Natural killer cell (primary cell): ENCODE measurements around the gene DICER1. TPM values are rescaled to one million over a fixed set of nuclear protein-coding genes. Genes with fewer than 3 reads are reported as not detected.

Source experiments
- ATAC-seq, 3 donors: fragments of 150-1000 bp in 2 of 3; fragments of 200-7000 bp in 1 of 3; cut with Tn5 transposase; 1 replicate in 1 of 3; 2 replicates in 2 of 3; pipeline ENCODE4 v1.10.0; 2021; ENCODE audit warnings: mild to moderate bottlenecking in 2 of 3, moderate library complexity in 2 of 3
- DNase-seq, 2 donors: peaks; one replicate each; pipeline versions ENCODE4 v3.0.0 to v3.0.0-alpha.2; 2013 to 2021; ENCODE audit warnings: mixed read lengths in 1 of 2
- H3K27ac ChIP-seq: one replicate; pipeline ENCODE4 v1.5.1; 2013; ENCODE audit warnings: mild to moderate bottlenecking, low read length
- H3K27me3 ChIP-seq: one replicate; pipeline ENCODE4 v1.6.1; 2013; ENCODE audit warnings: low read length; ENCODE audit not compliant: control insufficient read depth, insufficient read depth
- H3K36me3 ChIP-seq: one replicate; pipeline ENCODE4 v1.6.1; 2013; ENCODE audit warnings: low read length; ENCODE audit not compliant: control insufficient read depth, insufficient read depth
- H3K4me1 ChIP-seq: one replicate; pipeline ENCODE4 v1.6.1; 2013; ENCODE audit warnings: low read length; ENCODE audit not compliant: control insufficient read depth, insufficient read depth
- H3K4me3 ChIP-seq: one replicate; pipeline ENCODE4 v1.5.1; 2013; ENCODE audit warnings: low read length
- H3K9me3 ChIP-seq: one replicate; pipeline ENCODE4 v1.6.1; 2013; ENCODE audit warnings: low read length; ENCODE audit not compliant: control insufficient read depth, insufficient read depth
- H3K27ac Mint-ChIP-seq, 2 donors: one replicate each; pipeline ENCODE4 v1.8.0; 2022; ENCODE audit warnings: mild to moderate bottlenecking in 2 of 2, mixed read lengths in 2 of 2, moderate library complexity in 1 of 2
- H3K27me3 Mint-ChIP-seq, 2 donors: one replicate each; pipeline ENCODE4 v1.8.0; 2022; ENCODE audit warnings: low read depth in 2 of 2, mixed read lengths in 2 of 2
- H3K36me3 Mint-ChIP-seq: one replicate; pipeline ENCODE4 v1.8.0; 2022; ENCODE audit warnings: mixed read lengths
- H3K4me1 Mint-ChIP-seq, 2 donors: one replicate each; pipeline ENCODE4 v1.8.0; 2022; ENCODE audit warnings: mixed read lengths in 2 of 2
- H3K4me3 Mint-ChIP-seq: one replicate; pipeline ENCODE4 v1.8.0; 2022; ENCODE audit warnings: mild to moderate bottlenecking, moderate library complexity, mixed read lengths
- H3K9me3 Mint-ChIP-seq, 2 donors: one replicate each; pipeline ENCODE4 v1.8.0; 2022; ENCODE audit warnings: mixed read lengths in 2 of 2
- WGBS: methylation state at CpG from one replicate; pipeline ENCODE4 v1.1.7; 2013; ENCODE audit warnings: missing lambda C conversion rate; ENCODE audit not compliant: insufficient coverage; 5-methylcytosine and 5-hydroxymethylcytosine counted together
- intact Hi-C: fragments of 100-400 bp; cut with micrococcal nuclease; formaldehyde crosslinking; loops from one replicate; pipeline ENCODE4 v1.14.2; 2022
- total RNA-seq, 4 donors: library from RNA; stranded (reverse); fragments of 120-200 nt in 1 of 4; gene quantifications; one replicate each; pipeline versions ENCODE4 v1.2.3 to v1.2.4, GENCODE V29; 2013 to 2022
- TF ChIP-seq, protein P1 (sequence below): fragments of 200-600 bp; IDR thresholded peaks from one replicate; pipeline ENCODE4 v1.8.0; 2022; ENCODE audit warnings: antibody characterized with exemption

Gene DICER1
- total RNA-seq, 3 donors from 2014 or later (not counting 1 experiment from before 2014, with no cell fraction given): 47.7 to 59.3 (median 52.9) TPM

DNA sequence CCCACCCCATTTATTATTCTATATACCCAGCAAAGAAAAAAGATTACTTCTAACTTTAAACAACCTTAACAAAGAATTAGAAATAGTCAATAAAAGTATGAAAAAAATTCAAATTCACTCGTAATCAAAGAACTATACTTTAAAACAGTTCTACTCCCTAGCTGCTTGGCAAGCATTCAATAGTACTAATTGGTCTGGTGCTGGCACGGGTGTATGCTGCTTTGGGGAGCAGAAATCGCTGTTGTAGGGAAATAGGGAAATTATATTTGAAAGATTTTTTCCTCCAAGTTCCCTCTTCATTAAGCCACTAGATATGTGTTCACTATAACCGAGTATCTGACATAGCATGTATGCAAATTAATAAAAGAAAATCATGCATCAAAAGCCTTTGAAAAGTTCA lies 65.7 kb downstream of the DICER1 start:
- 100% methylated on average over 1 of the region's 4 CpGs for WGBS
- H3K27ac Mint-ChIP-seq: no peak overlapping the region
- DNase-seq: no peak
- peaks cover 0 to 4% of the 10 kb centered on the region in 2 donors for H3K4me1 Mint-ChIP-seq
- Histone ChIP-seq H3K27me3 (no peaks in the 10 kb centered on the region), H3K4me3 (no peak overlapping the region), H3K4me1 (no peaks in the 10 kb centered on the region), H3K27ac (no peak overlapping the region), H3K36me3 (peaks cover 79% of the 10 kb centered on the region), H3K9me3 (no peaks in the 10 kb centered on the region)
- no peaks in the 10 kb centered on the region for H3K9me3 Mint-ChIP-seq
- TF ChIP-seq, protein P1, sequence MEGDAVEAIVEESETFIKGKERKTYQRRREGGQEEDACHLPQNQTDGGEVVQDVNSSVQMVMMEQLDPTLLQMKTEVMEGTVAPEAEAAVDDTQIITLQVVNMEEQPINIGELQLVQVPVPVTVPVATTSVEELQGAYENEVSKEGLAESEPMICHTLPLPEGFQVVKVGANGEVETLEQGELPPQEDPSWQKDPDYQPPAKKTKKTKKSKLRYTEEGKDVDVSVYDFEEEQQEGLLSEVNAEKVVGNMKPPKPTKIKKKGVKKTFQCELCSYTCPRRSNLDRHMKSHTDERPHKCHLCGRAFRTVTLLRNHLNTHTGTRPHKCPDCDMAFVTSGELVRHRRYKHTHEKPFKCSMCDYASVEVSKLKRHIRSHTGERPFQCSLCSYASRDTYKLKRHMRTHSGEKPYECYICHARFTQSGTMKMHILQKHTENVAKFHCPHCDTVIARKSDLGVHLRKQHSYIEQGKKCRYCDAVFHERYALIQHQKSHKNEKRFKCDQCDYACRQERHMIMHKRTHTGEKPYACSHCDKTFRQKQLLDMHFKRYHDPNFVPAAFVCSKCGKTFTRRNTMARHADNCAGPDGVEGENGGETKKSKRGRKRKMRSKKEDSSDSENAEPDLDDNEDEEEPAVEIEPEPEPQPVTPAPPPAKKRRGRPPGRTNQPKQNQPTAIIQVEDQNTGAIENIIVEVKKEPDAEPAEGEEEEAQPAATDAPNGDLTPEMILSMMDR: no peak
- H3K36me3 Mint-ChIP-seq: peaks cover 31% of the 10 kb centered on the region
- no peak overlapping the region for H3K4me3 Mint-ChIP-seq
- no peak for ATAC-seq
- no peaks in the 10 kb centered on the region for H3K27me3 Mint-ChIP-seq
- intact Hi-C loops: no loop called here

DNA sequence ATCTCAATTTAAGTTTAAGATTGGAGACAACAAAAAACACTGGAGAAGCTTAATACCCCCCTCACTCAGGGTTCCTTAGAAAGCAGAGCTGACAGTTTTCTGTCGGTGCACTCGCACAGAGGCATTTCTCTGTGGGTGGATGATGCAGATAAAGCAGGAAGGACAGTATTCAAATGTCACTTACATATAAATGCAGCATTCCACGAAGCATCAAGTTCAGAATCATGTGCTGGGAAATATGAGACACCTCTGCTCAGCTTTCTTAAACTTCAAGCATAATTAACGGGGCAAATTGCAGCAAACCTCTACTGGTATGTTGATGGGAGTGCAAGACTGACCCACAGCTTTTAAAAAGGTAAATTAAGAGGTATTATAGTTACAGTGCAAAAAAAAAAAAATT lies 68.7 kb downstream of the DICER1 start:
- no peaks in the 10 kb centered on the region for H3K9me3 Mint-ChIP-seq
- ATAC-seq: no peak
- WGBS: 50% methylated on average over 2 of the region's 4 CpGs
- H3K4me3 Mint-ChIP-seq: no peak overlapping the region
- H3K4me1 Mint-ChIP-seq: no peaks in the 10 kb centered on the region
- Histone ChIP-seq H3K4me3 (no peak overlapping the region), H3K9me3 (no peaks in the 10 kb centered on the region), H3K27me3 (no peaks in the 10 kb centered on the region), H3K4me1 (no peaks in the 10 kb centered on the region), H3K27ac (no peak overlapping the region), H3K36me3 (peaks cover 61% of the 10 kb centered on the region)
- intact Hi-C loops: no loop called here
- no peak for DNase-seq
- H3K36me3 Mint-ChIP-seq: peaks cover 31% of the 10 kb centered on the region
- no peaks in the 10 kb centered on the region for H3K27me3 Mint-ChIP-seq
- H3K27ac Mint-ChIP-seq: no peak overlapping the region
- TF ChIP-seq, protein P1: no peak

DNA sequence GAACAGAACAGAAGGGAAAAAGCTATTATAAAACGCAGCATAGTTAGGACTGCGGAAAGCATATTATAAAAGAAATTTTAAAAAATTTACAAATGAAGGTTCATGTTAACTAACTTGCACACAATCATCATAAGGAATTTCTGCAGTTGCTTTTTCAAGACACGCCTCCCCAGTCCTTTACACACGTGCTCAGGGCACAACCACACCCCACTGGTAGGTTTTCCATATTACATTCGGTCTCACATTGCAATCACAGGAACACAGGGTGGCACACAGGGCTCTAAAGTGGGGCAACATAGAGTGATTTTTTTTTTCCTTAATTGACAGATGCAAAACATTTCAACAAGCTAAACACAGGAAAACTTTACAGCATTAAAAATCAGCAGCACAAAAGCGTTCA lies 69.7 kb downstream of the DICER1 start:
- Mint-ChIP-seq H3K4me3 (no peak overlapping the region), H3K4me1 (no peaks in the 10 kb centered on the region), H3K27me3 (no peaks in the 10 kb centered on the region), H3K9me3 (no peaks in the 10 kb centered on the region), H3K36me3 (peaks cover 31% of the 10 kb centered on the region), H3K27ac (no peak overlapping the region)
- H3K27ac ChIP-seq: no peak overlapping the region
- intact Hi-C loops: no loop called here
- TF ChIP-seq, protein P1: no peak
- 84% methylated on average over 4 of the region's 6 CpGs for WGBS
- no peaks in the 10 kb centered on the region for H3K9me3 ChIP-seq
- H3K36me3 ChIP-seq: peaks cover 50% of the 10 kb centered on the region
- H3K4me3 ChIP-seq: no peak overlapping the region
- ATAC-seq (no peak), DNase-seq (no peak)
- no peaks in the 10 kb centered on the region for H3K4me1 ChIP-seq
- H3K27me3 ChIP-seq: no peaks in the 10 kb centered on the region

DNA sequence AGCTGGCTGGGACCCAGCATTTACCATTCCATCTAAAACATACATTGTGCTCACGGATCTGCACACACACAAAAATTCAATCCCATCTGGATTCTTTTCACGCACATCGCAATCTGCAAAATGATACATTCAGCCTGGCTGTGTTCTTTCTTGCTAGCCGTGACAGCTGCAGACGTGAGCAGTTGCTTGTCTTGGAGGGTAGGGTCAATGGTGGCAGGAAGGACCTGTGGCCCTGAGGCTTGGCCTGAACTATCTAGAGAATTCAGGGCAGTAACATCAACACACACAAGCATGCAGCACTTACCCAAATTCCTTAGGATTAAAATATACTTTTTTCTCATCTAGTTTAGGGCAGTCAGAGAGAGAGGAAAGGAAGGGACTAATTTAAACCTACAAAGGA lies 72.0 kb downstream of the DICER1 start:
- Histone ChIP-seq H3K9me3 (no peaks in the 10 kb centered on the region), H3K4me1 (no peaks in the 10 kb centered on the region), H3K27ac (no peak overlapping the region), H3K36me3 (peaks cover 32% of the 10 kb centered on the region), H3K27me3 (no peaks in the 10 kb centered on the region), H3K4me3 (no peak overlapping the region)
- ATAC-seq: no peak
- no peaks in the 10 kb centered on the region for H3K27me3 Mint-ChIP-seq
- no peak for DNase-seq
- 100% methylated on average over 5 of the region's 5 CpGs for WGBS
- no peaks in the 10 kb centered on the region for H3K9me3 Mint-ChIP-seq
- TF ChIP-seq, protein P1: no peak
- intact Hi-C loops: no loop called here
- H3K27ac Mint-ChIP-seq: no peak overlapping the region
- H3K4me3 Mint-ChIP-seq: no peak overlapping the region
- H3K4me1 Mint-ChIP-seq: no peaks in the 10 kb centered on the region
- H3K36me3 Mint-ChIP-seq: peaks cover 19% of the 10 kb centered on the region
